ACC112 (cell line): ENCODE data around the gene UAP1.
A peak's percentile ranks its signal among the peaks of the same experiment; 100 is the strongest.

ENCODE experiments used
- H2AFZ ChIP-seq: fragments of 200-600 bp; sonication (generic); one replicate; pipeline ENCODE4 v1.6.0; 2017; ENCODE audit warnings: antibody characterized with exemption, low read length; ENCODE audit not compliant: unreplicated experiment
- H3K27ac ChIP-seq: fragments of 200-600 bp; sonication (generic); 2 replicates; pipeline ENCODE4 v1.5.1; 2014; ENCODE audit warnings: low read depth, mild to moderate bottlenecking, antibody characterized with exemption, low read length, moderate library complexity
- H3K27me3 ChIP-seq: fragments of 200-600 bp; sonication (generic); 2 replicates; pipeline ENCODE4 v1.6.1; 2014; ENCODE audit warnings: mild to moderate bottlenecking, antibody characterized with exemption, low read length, moderate library complexity, mixed read lengths; ENCODE audit not compliant: insufficient read depth
- H3K36me3 ChIP-seq: fragments of 200-600 bp; sonication (generic); 2 replicates; pipeline ENCODE4 v1.6.1; 2016; ENCODE audit warnings: mild to moderate bottlenecking, antibody characterized with exemption, low read length, moderate library complexity, mixed read lengths; ENCODE audit not compliant: insufficient read depth
- H3K4me1 ChIP-seq: fragments of 200-600 bp; sonication (generic); one replicate; pipeline ENCODE4 v1.6.1; 2016; ENCODE audit warnings: low read length, mixed read lengths; ENCODE audit not compliant: insufficient read depth, unreplicated experiment, control insufficient read depth
- H3K4me3 ChIP-seq: fragments of 200-600 bp; sonication (generic); 2 replicates; pipeline ENCODE4 v1.5.1; 2014; ENCODE audit warnings: mild to moderate bottlenecking, low read depth, low read length
- H3K79me2 ChIP-seq: fragments of 200-600 bp; sonication (generic); one replicate; pipeline ENCODE4 v1.6.0; 2016; ENCODE audit warnings: low read length; ENCODE audit not compliant: control insufficient read depth, unreplicated experiment, insufficient read depth

UAP1 gene

GRCh38 chr1:162548170-162548569 is 13.4 kb upstream of the UAP1 start:
- H2AFZ ChIP-seq, result peak overlapping the region; percentile 63
- H3K27ac ChIP-seq, result peak overlapping the region; percentile 68
- peaks cover 25% of the 10 kb centered on the region for H3K4me1 ChIP-seq

GRCh38 chr1:162549001-162549400 is 12.5 kb upstream of the UAP1 start:
- Histone ChIP-seq H3K79me2 (no peaks in the 10 kb centered on the region), H2AFZ (peak overlapping the region; percentile 61), H3K36me3 (no peaks in the 10 kb centered on the region), H3K27me3 (no peaks in the 10 kb centered on the region), H3K4me3 (no peak overlapping the region), H3K27ac (peak overlapping the region; percentile 68; the same call in 1 of the 2 replicates), H3K4me1 (peaks cover 26% of the 10 kb centered on the region)

More at GRCh38 chr1:162548170-162548569, 13.4 kb upstream of the UAP1 start:
- Histone ChIP-seq H3K36me3 (no peaks in the 10 kb centered on the region), H3K27me3 (no peaks in the 10 kb centered on the region), H3K4me3 (no peak overlapping the region), H3K79me2 (no peaks in the 10 kb centered on the region)

- no peaks in the 10 kb centered on the region for H3K27me3 ChIP-seq
- H3K4me3 ChIP-seq, result no peak overlapping the region
- H3K36me3 ChIP-seq, result no peaks in the 10 kb centered on the region
- H2AFZ ChIP-seq, result no peak overlapping the region
- H3K4me1 ChIP-seq, result peaks cover 37% of the 10 kb centered on the region
- H3K27ac ChIP-seq, result no peak overlapping the region
- H3K79me2 ChIP-seq, result no peaks in the 10 kb centered on the region
These were observed 10.6 kb upstream of the UAP1 start for GRCh38 chr1:162550925-162551324.

GRCh38 chr1:162551969-162552683 is 9.4 kb upstream of the UAP1 start:
- Histone ChIP-seq H3K79me2 (no peaks in the 10 kb centered on the region), H3K36me3 (no peaks in the 10 kb centered on the region), H3K27me3 (no peaks in the 10 kb centered on the region), H3K4me3 (no peak overlapping the region), H3K27ac (peak overlapping the region; percentile 16), H2AFZ (no peak overlapping the region), H3K4me1 (peaks cover 37% of the 10 kb centered on the region)

- Histone ChIP-seq H2AFZ (no peak overlapping the region), H3K4me1 (peaks cover 36% of the 10 kb centered on the region)
These were observed 8.8 kb upstream of the UAP1 start for GRCh38 chr1:162552684-162553252.

GRCh38 chr1:162554258-162554657 is 7.3 kb upstream of the UAP1 start:
- H3K27ac ChIP-seq, result peak overlapping the region; percentile 75
- no peaks in the 10 kb centered on the region for H3K36me3 ChIP-seq
- no peak overlapping the region for H3K4me3 ChIP-seq
- no peaks in the 10 kb centered on the region for H3K27me3 ChIP-seq
- H3K4me1 ChIP-seq, result peaks cover 24% of the 10 kb centered on the region
- no peaks in the 10 kb centered on the region for H3K79me2 ChIP-seq
- H2AFZ ChIP-seq, result peak overlapping the region; percentile 32

More at GRCh38 chr1:162552684-162553252, 8.8 kb upstream of the UAP1 start:
- H3K4me3 ChIP-seq, result no peak overlapping the region
- H3K79me2 ChIP-seq, result no peaks in the 10 kb centered on the region
- H3K36me3 ChIP-seq, result no peaks in the 10 kb centered on the region
- peak overlapping the region; percentile 16 for H3K27ac ChIP-seq
- H3K27me3 ChIP-seq, result no peaks in the 10 kb centered on the region

- Histone ChIP-seq H2AFZ (no peak overlapping the region), H3K4me1 (peaks cover 26% of the 10 kb centered on the region), H3K36me3 (no peaks in the 10 kb centered on the region), H3K4me3 (no peak overlapping the region), H3K27ac (no peak overlapping the region), H3K79me2 (peaks cover 10% of the 10 kb centered on the region), H3K27me3 (no peaks in the 10 kb centered on the region)
These were observed 4.0 kb upstream of the UAP1 start for GRCh38 chr1:162557536-162557935.

GRCh38 chr1:162560303-162561036 is 1.1 kb upstream of the UAP1 start:
- Histone ChIP-seq H2AFZ (peak overlapping the region; percentile 98), H3K4me1 (peaks cover 30% of the 10 kb centered on the region), H3K79me2 (peaks cover 40% of the 10 kb centered on the region), H3K4me3 (peak overlapping the region; percentile 87), H3K36me3 (no peaks in the 10 kb centered on the region), H3K27me3 (no peaks in the 10 kb centered on the region), H3K27ac (peak overlapping the region; percentile 91)

GRCh38 chr1:162561037-162561615 is 396 bp upstream of the UAP1 start:
- Histone ChIP-seq H3K27ac (peak overlapping the region; percentile 91), H3K4me1 (peaks cover 37% of the 10 kb centered on the region), H3K27me3 (no peaks in the 10 kb centered on the region), H3K36me3 (peaks cover 5% of the 10 kb centered on the region), H2AFZ (peak overlapping the region; percentile 98), H3K79me2 (peaks cover 46% of the 10 kb centered on the region), H3K4me3 (peak overlapping the region; percentile 88)

GRCh38 chr1:162562470-162562828 is 927 bp downstream of the UAP1 start:
- Histone ChIP-seq H3K4me3 (peak overlapping the region; percentile 88), H3K36me3 (peaks cover 17% of the 10 kb centered on the region), H3K27me3 (no peaks in the 10 kb centered on the region), H3K79me2 (peaks cover 59% of the 10 kb centered on the region), H3K4me1 (peaks cover 44% of the 10 kb centered on the region), H3K27ac (peak overlapping the region; percentile 69), H2AFZ (no peak overlapping the region)
